SK-N-SH (cell line): ENCODE measurements around the gene ZCCHC14. TPM values are rescaled to one million over a fixed set of nuclear protein-coding genes. Genes with fewer than 3 reads are reported as not detected.

ENCODE experiments used
- CTCF ChIA-PET: fragments of 300-600, 350-600 bp; formaldehyde crosslinking; extraction: SDS; loops from one replicate; lab custom pipeline; 2021; lab: Yijun Ruan, JAX
- POLR2A ChIA-PET: fragments of 350-600 bp; sonication (Branson Sonifier 250); formaldehyde crosslinking; extraction: SDS; loops from one replicate; lab custom pipeline; 2020; ENCODE audit warnings: antibody characterized with exemption, inconsistent platforms; lab: Yijun Ruan, JAX
- DNase-seq: peaks from one replicate; pipeline ENCODE4 v3.0.0; 2012
- H2AFZ ChIP-seq: fragments of 200-600 bp; sonication (generic); 2 replicates; pipeline ENCODE4 v1.8.1; 2016; ENCODE audit warnings: antibody characterized with exemption, mild to moderate bottlenecking, low read depth
- H3F3A ChIP-seq: fragments of 200-600 bp; sonication (generic); replicated peaks from 2 replicates; pipeline ENCODE3; 2016; ENCODE audit warnings: antibody characterized with exemption, mild to moderate bottlenecking; ENCODE audit not compliant: insufficient read depth
- H3K27ac ChIP-seq, 2 experiments: fragments of 200-500 bp in 1 of 2; fragments of 200-600 bp in 1 of 2; sonication (Bioruptor generic) in 1 of 2; sonication (generic), shearing (Covaris generic) in 1 of 2; 2 replicates each; pipeline versions ENCODE4 v1.5.1 to v1.6.1; 2014 to 2016; ENCODE audit warnings: low read depth in 2 of 2, inconsistent platforms in 1 of 2, low read length in 1 of 2, mild to moderate bottlenecking in 1 of 2, mixed read lengths in 1 of 2
- H3K27me3 ChIP-seq: fragments of 200-600 bp; sonication (generic), shearing (Covaris generic); 2 replicates; pipeline ENCODE4 v1.6.1; 2016; ENCODE audit warnings: mixed run types; ENCODE audit not compliant: insufficient read depth
- H3K36me3 ChIP-seq, 2 experiments: fragments of 200-500 bp in 1 of 2; fragments of 200-600 bp in 1 of 2; sonication (Bioruptor generic) in 1 of 2; sonication (generic) in 1 of 2; replicated peaks in 1 of 2; 2 replicates each; pipeline versions ENCODE3 to v1.5.1; 2014 to 2016; ENCODE audit warnings: low read length in 1 of 2, mild to moderate bottlenecking in 1 of 2; ENCODE audit not compliant: insufficient read depth in 2 of 2, control insufficient read depth in 1 of 2
- H3K4me1 ChIP-seq, 2 experiments: fragments of 200-500 bp in 1 of 2; fragments of 200-600 bp in 1 of 2; sonication (Bioruptor generic) in 1 of 2; sonication (generic), shearing (Covaris generic) in 1 of 2; 2 replicates each; pipeline versions ENCODE4 v1.5.1 to v1.6.1; 2014 to 2016; ENCODE audit warnings: low read depth in 1 of 2, low read length in 1 of 2, mixed run types in 1 of 2; ENCODE audit not compliant: insufficient read depth in 2 of 2, control insufficient read depth in 1 of 2
- H3K4me2 ChIP-seq: fragments of 200-600 bp; sonication (generic), shearing (Covaris generic); 2 replicates; pipeline ENCODE4 v1.6.1; 2017; ENCODE audit warnings: mixed run types
- H3K4me3 ChIP-seq, 2 experiments: fragments of 200-500 bp in 1 of 2; fragments of 200-600 bp in 1 of 2; sonication (Bioruptor generic) in 1 of 2; sonication (generic), shearing (Covaris generic) in 1 of 2; 2 replicates each; pipeline versions ENCODE4 v1.5.1 to v1.8.1; 2014 to 2016; ENCODE audit warnings: low read depth in 2 of 2, inconsistent platforms in 1 of 2, low read length in 1 of 2, mild to moderate bottlenecking in 1 of 2, mixed read lengths in 1 of 2, moderate library complexity in 1 of 2
- H3K79me2 ChIP-seq: fragments of 200-600 bp; sonication (generic); 2 replicates; pipeline ENCODE4 v1.8.1; 2017; ENCODE audit warnings: mild to moderate bottlenecking; ENCODE audit not compliant: insufficient read depth
- H3K9ac ChIP-seq: fragments of 200-600 bp; sonication (generic); 2 replicates; pipeline ENCODE4 v1.6.1; 2017; ENCODE audit warnings: mixed run types
- H3K9me2 ChIP-seq: fragments of 200-600 bp; sonication (generic); 2 replicates; pipeline ENCODE4 v1.6.1; 2017; ENCODE audit warnings: mixed run types
- H3K9me3 ChIP-seq: fragments of 200-600 bp; sonication (generic); 2 replicates; pipeline ENCODE4 v1.6.1; 2017; ENCODE audit warnings: mixed run types, mild to moderate bottlenecking, moderate library complexity
- H4K20me1 ChIP-seq: fragments of 200-600 bp; sonication (generic); 2 replicates; pipeline ENCODE4 v1.6.1; 2017; ENCODE audit warnings: mild to moderate bottlenecking, mixed run types; ENCODE audit not compliant: insufficient read depth
- CHD2 ChIP-seq: fragments of 150-350 bp; IDR thresholded peaks from 2 replicates; pipeline ENCODE4 v1.6.1; 2018; ENCODE audit warnings: low read length; ENCODE audit not compliant: partially characterized antibody
- EP300 ChIP-seq, 2 experiments: IDR thresholded peaks; 2 replicates each; pipeline versions ENCODE4 v1.4.0 to v1.6.1; 2012; ENCODE audit warnings: borderline replicate concordance in 1 of 2, low read depth in 1 of 2, low read length in 1 of 2
- FOSL2 ChIP-seq: IDR thresholded peaks from 2 replicates; pipeline ENCODE4 v1.4.0; 2012; ENCODE audit warnings: low read depth, mild to moderate bottlenecking, moderate library complexity, borderline replicate concordance
- FOXM1 ChIP-seq: IDR thresholded peaks from 2 replicates; pipeline ENCODE4 v1.4.0; 2012; ENCODE audit warnings: low read depth, mild to moderate bottlenecking
- GABPA ChIP-seq: IDR thresholded peaks from 2 replicates; pipeline ENCODE4 v1.4.0; 2012; ENCODE audit warnings: low read depth, mild to moderate bottlenecking
- JUND ChIP-seq: IDR thresholded peaks from 2 replicates; pipeline ENCODE4 v1.4.0; 2012
- MXI1 ChIP-seq: IDR thresholded peaks from 2 replicates; pipeline ENCODE4 v1.6.1; 2012; ENCODE audit warnings: mild to moderate bottlenecking, low read depth, low read length, improper control_type of control experiment
- NFIC ChIP-seq: IDR thresholded peaks from 2 replicates; pipeline ENCODE4 v1.4.0; 2012; ENCODE audit warnings: borderline replicate concordance
- NRF1 ChIP-seq: IDR thresholded peaks from 2 replicates; pipeline ENCODE4 v1.6.1; 2012; ENCODE audit warnings: low read depth, mild to moderate bottlenecking, low read length
- RXRA ChIP-seq: IDR thresholded peaks from 2 replicates; pipeline ENCODE4 v1.4.0; 2012; ENCODE audit warnings: low read depth, mild to moderate bottlenecking, borderline replicate concordance
- TAF1 ChIP-seq: IDR thresholded peaks from 2 replicates; pipeline ENCODE4 v1.6.1; 2012; ENCODE audit warnings: low read depth, mild to moderate bottlenecking, low read length, moderate library complexity, borderline replicate concordance
- WGBS: methylation state at CpG from one replicate; pipeline ENCODE4 v1.1.6; 2017; ENCODE audit warnings: low lambda C conversion rate; 5-methylcytosine and 5-hydroxymethylcytosine counted together
- polyA plus RNA-seq, 3 experiments: library from polyadenylated mRNA; depleted of rRNA; stranded (reverse); fragments of >200 nt; gene quantifications; 2 replicates each; pipeline ENCODE4 v1.2.3, GENCODE V29; 2012
- TF ChIP-seq, protein P1 (sequence below): IDR thresholded peaks from 2 replicates; pipeline ENCODE4 v1.4.0; 2012; ENCODE audit warnings: low read depth, borderline replicate concordance
- TF ChIP-seq, protein P2 (sequence below): fragments of 200-600 bp; sonication (generic); IDR thresholded peaks from 2 replicates; pipeline ENCODE4 v1.6.1; 2017; ENCODE audit warnings: antibody characterized with exemption, mild to moderate bottlenecking, moderate library complexity
- TF ChIP-seq, protein P3 (sequence below): IDR thresholded peaks from 2 replicates; pipeline ENCODE4 v1.4.0; 2012; ENCODE audit warnings: low read depth, borderline replicate concordance
- TF ChIP-seq, protein P4 (sequence below): fragments of 150-350 bp; IDR thresholded peaks from 2 replicates; pipeline ENCODE4 v1.6.1; 2016; ENCODE audit warnings: mild to moderate bottlenecking, low read depth, low read length
- TF ChIP-seq, protein P5 (sequence below): IDR thresholded peaks from 2 replicates; pipeline ENCODE4; 2012

Gene ZCCHC14
- polyA plus RNA-seq, 1 of the 3 experiments (the other 2 are of a cell fraction): 5.7 TPM

DNA sequence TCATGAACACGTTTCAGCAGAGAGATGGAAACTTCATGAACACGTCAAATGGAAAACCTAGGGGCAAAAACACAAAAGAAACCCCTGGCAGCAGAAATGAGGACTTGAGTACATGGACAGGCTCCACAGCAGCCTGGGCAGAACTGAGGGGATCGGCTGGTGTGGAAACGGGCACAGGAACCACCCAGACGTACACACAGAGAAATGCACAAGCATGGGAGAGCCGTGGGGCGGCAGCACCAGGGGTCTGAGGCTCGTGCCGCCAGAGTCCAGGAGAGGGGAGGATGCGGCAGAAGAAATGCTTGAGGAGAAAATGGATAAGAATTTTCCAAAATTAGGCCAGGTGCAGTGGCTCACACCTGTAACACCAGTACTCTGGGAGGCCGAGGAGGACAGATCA is 70.7 kb downstream of the ZCCHC14 start:
- peaks cover 30% of the 10 kb centered on the region; the same call in 1 of the 2 replicates for H4K20me1 ChIP-seq
- TF ChIP-seq GABPA (no peak), NFIC (no peak), CHD2 (no peak), FOSL2 (no peak), EP300 (IDR thresholded peaks at IDR 0.05; ENCODE audit: borderline replicate concordance in 1 of 2, low read depth in 1 of 2, low read length in 1 of 2) (no peak), JUND (no peak), TAF1 (no peak), NRF1 (no peak), FOXM1 (no peak), RXRA (no peak), MXI1 (no peak)
- TF ChIP-seq, protein P1, sequence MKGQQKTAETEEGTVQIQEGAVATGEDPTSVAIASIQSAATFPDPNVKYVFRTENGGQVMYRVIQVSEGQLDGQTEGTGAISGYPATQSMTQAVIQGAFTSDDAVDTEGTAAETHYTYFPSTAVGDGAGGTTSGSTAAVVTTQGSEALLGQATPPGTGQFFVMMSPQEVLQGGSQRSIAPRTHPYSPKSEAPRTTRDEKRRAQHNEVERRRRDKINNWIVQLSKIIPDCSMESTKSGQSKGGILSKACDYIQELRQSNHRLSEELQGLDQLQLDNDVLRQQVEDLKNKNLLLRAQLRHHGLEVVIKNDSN: no peak
- TF ChIP-seq, protein P2, sequence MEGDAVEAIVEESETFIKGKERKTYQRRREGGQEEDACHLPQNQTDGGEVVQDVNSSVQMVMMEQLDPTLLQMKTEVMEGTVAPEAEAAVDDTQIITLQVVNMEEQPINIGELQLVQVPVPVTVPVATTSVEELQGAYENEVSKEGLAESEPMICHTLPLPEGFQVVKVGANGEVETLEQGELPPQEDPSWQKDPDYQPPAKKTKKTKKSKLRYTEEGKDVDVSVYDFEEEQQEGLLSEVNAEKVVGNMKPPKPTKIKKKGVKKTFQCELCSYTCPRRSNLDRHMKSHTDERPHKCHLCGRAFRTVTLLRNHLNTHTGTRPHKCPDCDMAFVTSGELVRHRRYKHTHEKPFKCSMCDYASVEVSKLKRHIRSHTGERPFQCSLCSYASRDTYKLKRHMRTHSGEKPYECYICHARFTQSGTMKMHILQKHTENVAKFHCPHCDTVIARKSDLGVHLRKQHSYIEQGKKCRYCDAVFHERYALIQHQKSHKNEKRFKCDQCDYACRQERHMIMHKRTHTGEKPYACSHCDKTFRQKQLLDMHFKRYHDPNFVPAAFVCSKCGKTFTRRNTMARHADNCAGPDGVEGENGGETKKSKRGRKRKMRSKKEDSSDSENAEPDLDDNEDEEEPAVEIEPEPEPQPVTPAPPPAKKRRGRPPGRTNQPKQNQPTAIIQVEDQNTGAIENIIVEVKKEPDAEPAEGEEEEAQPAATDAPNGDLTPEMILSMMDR: no peak
- TF ChIP-seq, protein P3, sequence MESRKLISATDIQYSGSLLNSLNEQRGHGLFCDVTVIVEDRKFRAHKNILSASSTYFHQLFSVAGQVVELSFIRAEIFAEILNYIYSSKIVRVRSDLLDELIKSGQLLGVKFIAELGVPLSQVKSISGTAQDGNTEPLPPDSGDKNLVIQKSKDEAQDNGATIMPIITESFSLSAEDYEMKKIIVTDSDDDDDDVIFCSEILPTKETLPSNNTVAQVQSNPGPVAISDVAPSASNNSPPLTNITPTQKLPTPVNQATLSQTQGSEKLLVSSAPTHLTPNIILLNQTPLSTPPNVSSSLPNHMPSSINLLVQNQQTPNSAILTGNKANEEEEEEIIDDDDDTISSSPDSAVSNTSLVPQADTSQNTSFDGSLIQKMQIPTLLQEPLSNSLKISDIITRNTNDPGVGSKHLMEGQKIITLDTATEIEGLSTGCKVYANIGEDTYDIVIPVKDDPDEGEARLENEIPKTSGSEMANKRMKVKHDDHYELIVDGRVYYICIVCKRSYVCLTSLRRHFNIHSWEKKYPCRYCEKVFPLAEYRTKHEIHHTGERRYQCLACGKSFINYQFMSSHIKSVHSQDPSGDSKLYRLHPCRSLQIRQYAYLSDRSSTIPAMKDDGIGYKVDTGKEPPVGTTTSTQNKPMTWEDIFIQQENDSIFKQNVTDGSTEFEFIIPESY: no peak
- TF ChIP-seq, protein P4, sequence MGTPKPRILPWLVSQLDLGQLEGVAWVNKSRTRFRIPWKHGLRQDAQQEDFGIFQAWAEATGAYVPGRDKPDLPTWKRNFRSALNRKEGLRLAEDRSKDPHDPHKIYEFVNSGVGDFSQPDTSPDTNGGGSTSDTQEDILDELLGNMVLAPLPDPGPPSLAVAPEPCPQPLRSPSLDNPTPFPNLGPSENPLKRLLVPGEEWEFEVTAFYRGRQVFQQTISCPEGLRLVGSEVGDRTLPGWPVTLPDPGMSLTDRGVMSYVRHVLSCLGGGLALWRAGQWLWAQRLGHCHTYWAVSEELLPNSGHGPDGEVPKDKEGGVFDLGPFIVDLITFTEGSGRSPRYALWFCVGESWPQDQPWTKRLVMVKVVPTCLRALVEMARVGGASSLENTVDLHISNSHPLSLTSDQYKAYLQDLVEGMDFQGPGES: no peak
- TF ChIP-seq, protein P5, sequence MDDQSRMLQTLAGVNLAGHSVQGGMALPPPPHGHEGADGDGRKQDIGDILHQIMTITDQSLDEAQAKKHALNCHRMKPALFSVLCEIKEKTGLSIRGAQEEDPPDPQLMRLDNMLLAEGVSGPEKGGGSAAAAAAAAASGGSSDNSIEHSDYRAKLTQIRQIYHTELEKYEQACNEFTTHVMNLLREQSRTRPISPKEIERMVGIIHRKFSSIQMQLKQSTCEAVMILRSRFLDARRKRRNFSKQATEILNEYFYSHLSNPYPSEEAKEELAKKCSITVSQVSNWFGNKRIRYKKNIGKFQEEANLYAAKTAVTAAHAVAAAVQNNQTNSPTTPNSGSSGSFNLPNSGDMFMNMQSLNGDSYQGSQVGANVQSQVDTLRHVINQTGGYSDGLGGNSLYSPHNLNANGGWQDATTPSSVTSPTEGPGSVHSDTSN: no peak
- TF ChIP-seq, all 33 proteins: peak for 0
- no peak overlapping the region for H3K4me3 ChIP-seq
- ChIA-PET CTCF (interaction anchor here (0.6 to 2.0 kb wide), 2 partner anchors 67 to 214 kb away, joined by 3 to 5 read pairs; no protein-coding TSS in a partner anchor), POLR2A (no interaction called here)
- peaks cover 8% of the 10 kb centered on the region; the same call in 1 of the 2 replicates for H3K79me2 ChIP-seq
- no peak overlapping the region for H3K4me2 ChIP-seq
- no peak for DNase-seq
- H3K9me2 ChIP-seq: no peaks in the 10 kb centered on the region
- H2AFZ ChIP-seq: no peak overlapping the region
- H3K9me3 ChIP-seq: no peaks in the 10 kb centered on the region
- H3F3A ChIP-seq: no peaks in the 10 kb centered on the region
- WGBS: 95% methylated on average over 11 of the region's 11 CpGs
- no peak overlapping the region for H3K9ac ChIP-seq
- H3K36me3 ChIP-seq: peaks cover 30 to 43% of the 10 kb centered on the region in 2 experiments
- peaks cover 0 to 3% of the 10 kb centered on the region in 2 experiments; a peak in 1 of 4 replicates for H3K4me1 ChIP-seq
- H3K27me3 ChIP-seq: no peaks in the 10 kb centered on the region
- no peak overlapping the region for H3K27ac ChIP-seq
